ENCODE data around the gene NEK7. TPM values are rescaled to one million over a fixed set of nuclear protein-coding genes. Genes with fewer than 3 reads are reported as not detected.

NEK7 gene
- total and polyA plus RNA-seq, 2 experiments from 2014 or later: 700 to 1,186 TPM

- Histone ChIP-seq H3K4me2 (ENCODE audit: unreplicated experiment) (no peak overlapping the region), H3K9me3 (ENCODE audit: low read depth) (no peaks in the 10 kb centered on the region), H3K9ac (no peak overlapping the region), H2AFZ (no peak overlapping the region), H3K9me2 (ENCODE audit: insufficient read depth) (no peaks in the 10 kb centered on the region), H3F3A (ENCODE audit: insufficient read depth) (peaks cover 89% of the 10 kb centered on the region), H3K27ac (peak overlapping the region; percentile 26), H3K79me2 (ENCODE audit: insufficient read depth) (peaks cover 100% of the 10 kb centered on the region), H3K36me3 (ENCODE audit: low read depth) (peaks cover 58% of the 10 kb centered on the region), H3K4me1 (ENCODE audit: insufficient read depth) (peaks cover 85% of the 10 kb centered on the region), H4K20me1 (ENCODE audit: insufficient read depth) (no peaks in the 10 kb centered on the region), H3K4me3 (no peak overlapping the region), H3K27me3 (replicated peaks; ENCODE audit: insufficient read depth) (no peaks in the 10 kb centered on the region)
- no peak for TF ChIP-seq EZH2 (IDR thresholded peaks at IDR 0.05; ENCODE audit: insufficient read depth, poor library complexity, severe bottlenecking)
- TF ChIP-seq EZH2phosphoT487 (IDR thresholded peaks at IDR 0.05; ENCODE audit: insufficient read depth, low read depth): no peak
- in situ Hi-C loops (cut with MboI): no loop called here
- peak; percentile 55 for DNase-seq
- 94 to 96% methylated on average over 3 of the region's 3 CpGs for WGBS, 2 experiments (ENCODE audit: low coverage in 1 of 2, low lambda C conversion rate in 2 of 2, missing lambda C conversion rate in 2 of 2)
Observed at GRCh38 chr1:198265073-198265661, 108.4 kb downstream of the NEK7 start.

GRCh38 chr1:198267056-198267455 lies 110.3 kb downstream of the NEK7 start:
- H3K79me2 ChIP-seq (ENCODE audit: insufficient read depth): peaks cover 99% of the 10 kb centered on the region
- H3K9ac ChIP-seq: no peak overlapping the region

GRCh38 chr1:198267921-198268320 lies 111.1 kb downstream of the NEK7 start:
- Histone ChIP-seq H3K79me2 (ENCODE audit: insufficient read depth) (peaks cover 99% of the 10 kb centered on the region), H2AFZ (no peak overlapping the region), H3K27ac (peak overlapping the region; percentile 44), H3K27me3 (replicated peaks; ENCODE audit: insufficient read depth) (no peaks in the 10 kb centered on the region), H3K4me1 (ENCODE audit: insufficient read depth) (peaks cover 80% of the 10 kb centered on the region), H3K36me3 (ENCODE audit: low read depth) (peaks cover 61% of the 10 kb centered on the region), H3F3A (ENCODE audit: insufficient read depth) (peaks cover 87% of the 10 kb centered on the region), H3K4me2 (ENCODE audit: unreplicated experiment) (peak overlapping the region; percentile 56), H3K4me3 (no peak overlapping the region; the same call in 1 of the 2 replicates), H3K9ac (no peak overlapping the region), H3K9me2 (ENCODE audit: insufficient read depth) (no peaks in the 10 kb centered on the region), H3K9me3 (ENCODE audit: low read depth) (no peaks in the 10 kb centered on the region), H4K20me1 (ENCODE audit: insufficient read depth) (no peaks in the 10 kb centered on the region)
- TF ChIP-seq EZH2phosphoT487 (IDR thresholded peaks at IDR 0.05; ENCODE audit: insufficient read depth, low read depth) (no peak), EZH2 (IDR thresholded peaks at IDR 0.05; ENCODE audit: insufficient read depth, poor library complexity, severe bottlenecking) (no peak)
- DNase-seq: peak; percentile 60
- 46 to 54% methylated on average over 4 of the region's 4 CpGs for WGBS, 2 experiments (ENCODE audit: low coverage in 1 of 2, low lambda C conversion rate in 2 of 2, missing lambda C conversion rate in 2 of 2)
- in situ Hi-C loops (cut with MboI): no loop called here

More at GRCh38 chr1:198267056-198267455, 110.3 kb downstream of the NEK7 start:
- Histone ChIP-seq H3K4me3 (no peak overlapping the region), H3K9me2 (ENCODE audit: insufficient read depth) (no peaks in the 10 kb centered on the region), H3K4me2 (ENCODE audit: unreplicated experiment) (peak overlapping the region; percentile 56), H3K27ac (peak overlapping the region; percentile 44; the same call in 1 of the 2 replicates), H2AFZ (no peak overlapping the region), H3K27me3 (replicated peaks; ENCODE audit: insufficient read depth) (no peaks in the 10 kb centered on the region), H3F3A (ENCODE audit: insufficient read depth) (peaks cover 87% of the 10 kb centered on the region), H3K36me3 (ENCODE audit: low read depth) (peaks cover 69% of the 10 kb centered on the region), H3K4me1 (ENCODE audit: insufficient read depth) (peaks cover 80% of the 10 kb centered on the region), H4K20me1 (ENCODE audit: insufficient read depth) (no peaks in the 10 kb centered on the region), H3K9me3 (ENCODE audit: low read depth) (no peaks in the 10 kb centered on the region)
- in situ Hi-C loops (cut with MboI): no loop called here
- TF ChIP-seq EZH2phosphoT487 (IDR thresholded peaks at IDR 0.05; ENCODE audit: insufficient read depth, low read depth): no peak
- DNase-seq: no peak

- H3K4me3 ChIP-seq: no peak overlapping the region
- H3K4me2 ChIP-seq (ENCODE audit: unreplicated experiment): peak overlapping the region; percentile 56
- H3F3A ChIP-seq (ENCODE audit: insufficient read depth): peaks cover 90% of the 10 kb centered on the region
- H3K4me1 ChIP-seq (ENCODE audit: insufficient read depth): peaks cover 83% of the 10 kb centered on the region
- H2AFZ ChIP-seq: no peak overlapping the region
- peak overlapping the region; percentile 14; the same call in 1 of the 2 replicates for H3K9ac ChIP-seq
- peaks cover 56% of the 10 kb centered on the region for H3K36me3 ChIP-seq (ENCODE audit: low read depth)
- 58 to 59% methylated on average over 3 of the region's 3 CpGs for WGBS, 2 experiments (ENCODE audit: low coverage in 1 of 2, low lambda C conversion rate in 2 of 2, missing lambda C conversion rate in 2 of 2)
- no peaks in the 10 kb centered on the region for H3K9me2 ChIP-seq (ENCODE audit: insufficient read depth)
- TF ChIP-seq EZH2phosphoT487 (IDR thresholded peaks at IDR 0.05; ENCODE audit: insufficient read depth, low read depth) (no peak), EZH2 (IDR thresholded peaks at IDR 0.05; ENCODE audit: insufficient read depth, poor library complexity, severe bottlenecking) (no peak)
- peaks cover 99% of the 10 kb centered on the region for H3K79me2 ChIP-seq (ENCODE audit: insufficient read depth)
- H3K27ac ChIP-seq: peak overlapping the region; percentile 44
- H3K9me3 ChIP-seq (ENCODE audit: low read depth): no peaks in the 10 kb centered on the region
- no peaks in the 10 kb centered on the region for H3K27me3 ChIP-seq (replicated peaks; ENCODE audit: insufficient read depth)
- peak; percentile 47 for DNase-seq
- no peaks in the 10 kb centered on the region for H4K20me1 ChIP-seq (ENCODE audit: insufficient read depth)
- in situ Hi-C loops (cut with MboI): no loop called here
Observed at GRCh38 chr1:198268784-198269645, 112.2 kb downstream of the NEK7 start.

Measured in GM23248 (cell line).